Panc1 (cell line): ENCODE measurements around the gene SIK2. TPM values are rescaled to one million over a fixed set of nuclear protein-coding genes. Genes with fewer than 3 reads are reported as not detected.

Source experiments
- ATAC-seq: fragments of 200-7000 bp; cut with Tn5 transposase; 2 replicates; pipeline ENCODE4 v1.9.1; 2020; ENCODE audit warnings: mild to moderate bottlenecking, moderate library complexity
- BruUV-seq: library from RNA; stranded (reverse); fragments of 400-500 nt; replicated peaks from 2 replicates; lab custom pipeline; 2021; lab: Mats Ljungman, UMichigan
- CTCF ChIA-PET: fragments of 300-600 bp; sonication (Branson Sonifier 250); formaldehyde crosslinking; loops from one replicate; lab custom pipeline; 2022; ENCODE audit warnings: antibody characterized with exemption; lab: Charles Lee
- POLR2A ChIA-PET: fragments of 300-600 bp; sonication (Branson Sonifier 250); formaldehyde crosslinking; loops from one replicate; lab custom pipeline; 2022; ENCODE audit warnings: antibody characterized with exemption; lab: Charles Lee
- DNase-seq: peaks from one replicate; pipeline ENCODE4 v3.0.0-alpha.2; 2010; ENCODE audit warnings: low read depth, low spot score
- H3K27ac ChIP-seq: 2 replicates; pipeline ENCODE4 v1.5.1; 2011; ENCODE audit warnings: mild to moderate bottlenecking, low read length, inconsistent platforms
- H3K27me3 ChIP-seq: fragments of 200-500 bp; sonication (Bioruptor generic); 2 replicates; pipeline ENCODE4 v1.6.0; 2014; ENCODE audit warnings: low read length, inconsistent platforms; ENCODE audit not compliant: control insufficient read depth, insufficient read depth
- H3K36me3 ChIP-seq: fragments of 200-500 bp; sonication (Bioruptor generic); 2 replicates; pipeline ENCODE4 v1.5.1; 2014; ENCODE audit warnings: inconsistent platforms, mild to moderate bottlenecking, low read length, moderate library complexity; ENCODE audit not compliant: control insufficient read depth, insufficient read depth
- H3K4me1 ChIP-seq: 2 replicates; pipeline ENCODE4 v1.5.1; 2011; ENCODE audit warnings: inconsistent platforms, mild to moderate bottlenecking, low read length, moderate library complexity; ENCODE audit not compliant: control insufficient read depth, insufficient read depth
- H3K4me3 ChIP-seq, 2 experiments: 2 replicates each; pipeline ENCODE4 v1.5.1; 2011 to 2012; ENCODE audit warnings: low read depth in 2 of 2, low read length in 2 of 2, mild to moderate bottlenecking in 2 of 2, inconsistent platforms in 1 of 2, moderate library complexity in 1 of 2
- H3K9me3 ChIP-seq: fragments of 200-500 bp; sonication (Bioruptor generic); 2 replicates; pipeline ENCODE4 v1.5.1; 2014; ENCODE audit warnings: low read depth, mild to moderate bottlenecking, inconsistent platforms, low read length, moderate library complexity; ENCODE audit not compliant: control insufficient read depth, insufficient read depth
- CTCF ChIP-seq: fragments of 450-650 bp; IDR thresholded peaks from 2 replicates; pipeline ENCODE4 v1.5.1; 2017; ENCODE audit warnings: mild to moderate bottlenecking
- POLR2AphosphoS5 ChIP-seq: IDR thresholded peaks from 2 replicates; pipeline ENCODE4 v1.6.1; 2012; ENCODE audit warnings: mild to moderate bottlenecking, low read depth, low read length, moderate library complexity
- REST ChIP-seq, 2 experiments: IDR thresholded peaks; 2 replicates each; pipeline ENCODE4 v1.6.1; 2011 to 2012; ENCODE audit warnings: low read depth in 2 of 2, control low read depth in 1 of 2, low read length in 1 of 2, mild to moderate bottlenecking in 1 of 2, moderate library complexity in 1 of 2; ENCODE audit not compliant: insufficient read depth in 1 of 2
- SIN3A ChIP-seq: IDR thresholded peaks from 2 replicates; pipeline ENCODE4 v1.6.1; 2012; ENCODE audit warnings: low read depth, mild to moderate bottlenecking, low read length, moderate library complexity, borderline replicate concordance; ENCODE audit not compliant: insufficient read depth
- TCF7L2 ChIP-seq: IDR thresholded peaks from 2 replicates; pipeline ENCODE4 v1.6.1; 2011; ENCODE audit warnings: mild to moderate bottlenecking, low read depth, low read length, inconsistent platforms
- in situ Hi-C: cut with HindIII; loops from 2 replicates; pipeline ENCODE4 v1.10.0; 2016; ENCODE audit warnings: low sequenced_read_pairs, low pct_unique_long_range_greater_than_20kb
- intact Hi-C: fragments of 100-400 bp; cut with micrococcal nuclease; formaldehyde crosslinking; loops from one replicate; pipeline ENCODE4 v1.10.0; 2022; ENCODE audit not compliant: unreplicated experiment
- total RNA-seq: library from RNA; stranded (reverse); gene quantifications from one replicate; pipeline ENCODE4 v1.2.1, GENCODE V29; 2021; ENCODE audit not compliant: unreplicated experiment

Gene SIK2
- total RNA-seq, 1 experiment from 2014 or later, result 17.0 TPM

GRCh38 chr11:111586388-111586831, 15.8 kb upstream of the SIK2 start:
- Histone ChIP-seq H3K27me3 (no peaks in the 10 kb centered on the region), H3K27ac (no peak overlapping the region), H3K36me3 (no peaks in the 10 kb centered on the region), H3K4me1 (no peaks in the 10 kb centered on the region), H3K4me3 (no peak overlapping the region), H3K9me3 (no peaks in the 10 kb centered on the region)
- no TSS peak for BruUV-seq
- peak; percentile 42 for DNase-seq
- intact Hi-C loops (loop anchor here (1.0 to 5.0 kb wide), 2 partner anchors 191 to 255 kb away; no protein-coding TSS in a partner anchor), in situ Hi-C loops (no loop called here)
- peak; percentile 87 for ATAC-seq
- ChIA-PET POLR2A (interaction anchor here (0.6 kb wide), 1 partner anchor 454 kb away, joined by 5 read pairs; no protein-coding TSS in a partner anchor), CTCF (interaction anchor here (1.0 to 1.4 kb wide), 2 partner anchors 191 to 255 kb away, joined by 3 read pairs; no protein-coding TSS in a partner anchor)
- no peak for TF ChIP-seq SIN3A
- peak; percentile 77; the same call in 1 of the 2 replicates for TF ChIP-seq CTCF

GRCh38 chr11:111589114-111589513, 13.1 kb upstream of the SIK2 start:
- intact Hi-C loops, result loop anchor here (5.0 kb wide), 1 partner anchor 188 kb away; no protein-coding TSS in a partner anchor
- ATAC-seq, result no peak
- Histone ChIP-seq H3K36me3 (no peaks in the 10 kb centered on the region), H3K27ac (no peak overlapping the region), H3K27me3 (no peaks in the 10 kb centered on the region), H3K4me1 (no peaks in the 10 kb centered on the region), H3K4me3 (no peak overlapping the region), H3K9me3 (no peaks in the 10 kb centered on the region)
- POLR2A ChIA-PET, result no interaction called here
- in situ Hi-C loops, result no loop called here
- TF ChIP-seq REST (IDR thresholded peaks at IDR 0.05; ENCODE audit: insufficient read depth in 1 of 2, low read depth in 2 of 2, low read length in 1 of 2) (no peak), POLR2AphosphoS5 (no peak), TCF7L2 (no peak), CTCF (no peak)
- CTCF ChIA-PET, result no interaction called here
- BruUV-seq, result no TSS peak
- DNase-seq, result no peak
